ENCODE data around the gene RHBDL3. TPM values are rescaled to one million over a fixed set of nuclear protein-coding genes. Genes with fewer than 3 reads are reported as not detected.

Gene RHBDL3
- total and polyA plus RNA-seq, 10 of the 15 experiments (the other 5 are each of a cell fraction or from before 2014, with no cell fraction given) = 0.04 to 0.24 (median 0.04) TPM; not detected in 5

GRCh38 chr17:32319548-32319905, 53.9 kb downstream of the RHBDL3 start (continued):
- peak; percentile 70 for TF ChIP-seq NR2F1 (conservative IDR thresholded peaks at IDR 0.05)
- peak; percentile 90; the same call in 1 of the 2 replicates for TF ChIP-seq RB1 (IDR thresholded peaks at IDR 0.05; ENCODE audit: borderline replicate concordance)
- TF ChIP-seq CHD1 (IDR thresholded peaks at IDR 0.05; ENCODE audit: low read depth, low read length) = no peak
- TF ChIP-seq BHLHE40 (IDR thresholded peaks at IDR 0.05; ENCODE audit: borderline replicate concordance in 1 of 2, low read depth in 2 of 2, low read length in 1 of 2) = peak; percentile 38 to 44; a peak in 2 of 4 replicates
- TF ChIP-seq EZH2 (IDR thresholded peaks at IDR 0.05; ENCODE audit: borderline replicate concordance, control insufficient read depth, low read depth, low read length) = no peak
- TF ChIP-seq ZNF622 (IDR thresholded peaks at IDR 0.05) = no peak
- TF ChIP-seq RUNX3 (IDR thresholded peaks at IDR 0.05; ENCODE audit: low read length) = peak; percentile 35
- no peak for TF ChIP-seq SMAD5 (IDR thresholded peaks at IDR 0.05; ENCODE audit: low read depth)
- no peak for TF ChIP-seq CEBPZ (IDR thresholded peaks at IDR 0.05; ENCODE audit: low read depth, low read length)
- TF ChIP-seq EP300 (IDR thresholded peaks at IDR 0.05; ENCODE audit: borderline replicate concordance in 1 of 2, control insufficient read depth in 1 of 2, low read depth in 2 of 2, low read length in 2 of 2) = 0 out of 4 replicates have a peak, but pooled peaks of 1 of the 2 experiments have one; percentile 20
- TF ChIP-seq YY1 (IDR thresholded peaks at IDR 0.05; ENCODE audit: low read depth, low read length) = peak; percentile 49; the same call in 1 of the 2 replicates
- no peak for TF ChIP-seq PRDM15 (CRISPR knock-in tag; IDR thresholded peaks at IDR 0.05)
- TF ChIP-seq CEBPB (IDR thresholded peaks at IDR 0.05; ENCODE audit: borderline replicate concordance in 1 of 2, low read depth in 2 of 2, low read length in 2 of 2) = no peak
- TF ChIP-seq IKZF1 (conservative IDR thresholded peaks at IDR 0.05) = peak; percentile 59
- no peak for TF ChIP-seq NFXL1 (IDR thresholded peaks at IDR 0.05; ENCODE audit: borderline replicate concordance)
- peak; percentile 96 to 99 (median 97); a peak in 5 of 6 replicates for TF ChIP-seq CTCF (IDR thresholded peaks at IDR 0.05 in 2 of 3, conservative IDR thresholded peaks at IDR 0.05 in 1 of 3; ENCODE audit: control insufficient read depth in 2 of 3, extremely low read depth in 1 of 3, insufficient read depth in 1 of 3, low read depth in 3 of 3, low read length in 3 of 3)
- TF ChIP-seq SKIL (IDR thresholded peaks at IDR 0.05; ENCODE audit: low read depth, poor library complexity, severe bottlenecking) = peak; percentile 43
- TF ChIP-seq GATAD2B (conservative IDR thresholded peaks at IDR 0.05; ENCODE audit: low read depth) = peak; percentile 77; the same call in 1 of the 2 replicates
- peak; percentile 70; the same call in 1 of the 2 replicates for TF ChIP-seq BCL11A (IDR thresholded peaks at IDR 0.05; ENCODE audit: low read depth, low read length)
